HL-60 (cell line): ENCODE data around the gene EFHC1.

Experiments
- DNase-seq, 2 experiments: peaks; one replicate each; pipeline ENCODE4 v3.0.0-alpha.2; 2010 to 2020; ENCODE audit warnings: low read depth in 1 of 2, low spot score in 1 of 2
- H3K27ac ChIP-seq: fragments of 250-450 bp; sonication (Bioruptor Pico); replicated peaks from 2 replicates; pipeline ENCODE4 v1.5.1; 2020; ENCODE audit warnings: mild to moderate bottlenecking, moderate library complexity
- H3K27me3 ChIP-seq: fragments of 250-450 bp; sonication (Bioruptor Pico); 2 replicates; pipeline ENCODE4 v1.5.1; 2021; ENCODE audit warnings: mild to moderate bottlenecking, moderate library complexity; ENCODE audit not compliant: insufficient read depth, poor library complexity, severe bottlenecking
- H3K4me3 ChIP-seq: replicated peaks from 2 replicates; pipeline ENCODE4 v1.5.1; 2011; ENCODE audit warnings: mild to moderate bottlenecking, control low read depth, low read length; ENCODE audit not compliant: insufficient read depth
- GABPA ChIP-seq: IDR thresholded peaks from 2 replicates; pipeline ENCODE4 v1.6.1; 2012; ENCODE audit warnings: low read depth
- POLR2AphosphoS5 ChIP-seq: IDR thresholded peaks from 2 replicates; pipeline ENCODE4 v1.6.1; 2012; ENCODE audit warnings: low read depth
- SPI1 ChIP-seq: IDR thresholded peaks from 2 replicates; pipeline ENCODE4 v1.6.1; 2012; ENCODE audit warnings: low read depth, mild to moderate bottlenecking, borderline replicate concordance
- TF ChIP-seq, protein P1 (sequence below): IDR thresholded peaks from 2 replicates; pipeline ENCODE4 v1.6.1; 2012; ENCODE audit warnings: low read depth; ENCODE audit not compliant: insufficient replicate concordance
- TF ChIP-seq, protein P2 (sequence below): IDR thresholded peaks from one replicate; pipeline ENCODE4 v1.5.1; 2011; ENCODE audit warnings: low read length, control low read depth, inconsistent platforms; ENCODE audit not compliant: insufficient read depth

The EFHC1 gene

DNA sequence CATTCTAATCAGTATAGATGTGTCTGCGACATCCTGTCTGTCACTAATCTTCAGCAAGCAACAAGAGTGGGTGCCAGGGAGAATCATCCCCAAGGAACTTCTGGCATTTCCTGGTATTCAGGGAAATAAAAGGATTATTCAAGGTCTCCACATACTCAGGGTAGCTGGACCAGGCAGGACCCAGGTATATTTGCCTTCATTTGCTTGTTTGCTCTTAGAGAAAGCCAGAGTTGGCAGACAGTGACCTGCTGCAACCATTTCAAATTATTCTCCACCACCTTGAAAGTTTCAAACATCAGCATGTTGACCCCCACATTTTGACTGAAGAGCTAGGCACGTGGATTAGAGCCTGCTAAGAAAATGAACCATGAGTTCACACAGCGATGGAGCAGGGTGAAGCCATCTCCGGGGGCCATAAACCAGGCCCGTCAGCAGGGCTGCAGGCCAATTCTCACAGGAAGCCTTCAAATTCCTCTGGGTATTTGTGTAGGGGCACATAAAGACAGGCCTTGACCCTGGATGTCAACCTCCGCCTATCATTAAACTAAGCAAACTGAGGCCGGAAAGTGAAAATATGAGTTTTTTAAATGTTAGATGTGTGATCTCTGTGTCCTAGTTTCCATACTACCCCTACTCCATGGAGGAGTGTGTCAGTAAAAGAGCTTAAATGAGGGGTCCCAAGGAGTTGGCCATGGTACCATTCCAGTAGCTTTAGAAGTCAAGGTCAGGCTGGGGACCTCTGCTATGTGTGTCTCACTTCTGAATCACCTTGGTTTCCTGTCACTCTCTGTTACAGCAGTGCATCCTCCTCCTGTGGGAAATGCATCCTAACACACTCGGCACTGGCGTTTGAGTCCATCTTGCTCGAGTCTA, 123.8 kb downstream of the EFHC1 start:
- Histone ChIP-seq H3K27ac (no peak overlapping the region), H3K27me3 (no peaks in the 10 kb centered on the region), H3K4me3 (no peak overlapping the region)
- no peak for DNase-seq
- no peak for TF ChIP-seq POLR2AphosphoS5
- TF ChIP-seq, protein P1, sequence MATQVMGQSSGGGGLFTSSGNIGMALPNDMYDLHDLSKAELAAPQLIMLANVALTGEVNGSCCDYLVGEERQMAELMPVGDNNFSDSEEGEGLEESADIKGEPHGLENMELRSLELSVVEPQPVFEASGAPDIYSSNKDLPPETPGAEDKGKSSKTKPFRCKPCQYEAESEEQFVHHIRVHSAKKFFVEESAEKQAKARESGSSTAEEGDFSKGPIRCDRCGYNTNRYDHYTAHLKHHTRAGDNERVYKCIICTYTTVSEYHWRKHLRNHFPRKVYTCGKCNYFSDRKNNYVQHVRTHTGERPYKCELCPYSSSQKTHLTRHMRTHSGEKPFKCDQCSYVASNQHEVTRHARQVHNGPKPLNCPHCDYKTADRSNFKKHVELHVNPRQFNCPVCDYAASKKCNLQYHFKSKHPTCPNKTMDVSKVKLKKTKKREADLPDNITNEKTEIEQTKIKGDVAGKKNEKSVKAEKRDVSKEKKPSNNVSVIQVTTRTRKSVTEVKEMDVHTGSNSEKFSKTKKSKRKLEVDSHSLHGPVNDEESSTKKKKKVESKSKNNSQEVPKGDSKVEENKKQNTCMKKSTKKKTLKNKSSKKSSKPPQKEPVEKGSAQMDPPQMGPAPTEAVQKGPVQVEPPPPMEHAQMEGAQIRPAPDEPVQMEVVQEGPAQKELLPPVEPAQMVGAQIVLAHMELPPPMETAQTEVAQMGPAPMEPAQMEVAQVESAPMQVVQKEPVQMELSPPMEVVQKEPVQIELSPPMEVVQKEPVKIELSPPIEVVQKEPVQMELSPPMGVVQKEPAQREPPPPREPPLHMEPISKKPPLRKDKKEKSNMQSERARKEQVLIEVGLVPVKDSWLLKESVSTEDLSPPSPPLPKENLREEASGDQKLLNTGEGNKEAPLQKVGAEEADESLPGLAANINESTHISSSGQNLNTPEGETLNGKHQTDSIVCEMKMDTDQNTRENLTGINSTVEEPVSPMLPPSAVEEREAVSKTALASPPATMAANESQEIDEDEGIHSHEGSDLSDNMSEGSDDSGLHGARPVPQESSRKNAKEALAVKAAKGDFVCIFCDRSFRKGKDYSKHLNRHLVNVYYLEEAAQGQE, result no peak
- no peak for TF ChIP-seq SPI1
- TF ChIP-seq, protein P2, sequence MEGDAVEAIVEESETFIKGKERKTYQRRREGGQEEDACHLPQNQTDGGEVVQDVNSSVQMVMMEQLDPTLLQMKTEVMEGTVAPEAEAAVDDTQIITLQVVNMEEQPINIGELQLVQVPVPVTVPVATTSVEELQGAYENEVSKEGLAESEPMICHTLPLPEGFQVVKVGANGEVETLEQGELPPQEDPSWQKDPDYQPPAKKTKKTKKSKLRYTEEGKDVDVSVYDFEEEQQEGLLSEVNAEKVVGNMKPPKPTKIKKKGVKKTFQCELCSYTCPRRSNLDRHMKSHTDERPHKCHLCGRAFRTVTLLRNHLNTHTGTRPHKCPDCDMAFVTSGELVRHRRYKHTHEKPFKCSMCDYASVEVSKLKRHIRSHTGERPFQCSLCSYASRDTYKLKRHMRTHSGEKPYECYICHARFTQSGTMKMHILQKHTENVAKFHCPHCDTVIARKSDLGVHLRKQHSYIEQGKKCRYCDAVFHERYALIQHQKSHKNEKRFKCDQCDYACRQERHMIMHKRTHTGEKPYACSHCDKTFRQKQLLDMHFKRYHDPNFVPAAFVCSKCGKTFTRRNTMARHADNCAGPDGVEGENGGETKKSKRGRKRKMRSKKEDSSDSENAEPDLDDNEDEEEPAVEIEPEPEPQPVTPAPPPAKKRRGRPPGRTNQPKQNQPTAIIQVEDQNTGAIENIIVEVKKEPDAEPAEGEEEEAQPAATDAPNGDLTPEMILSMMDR, result no peak
- no peak for TF ChIP-seq GABPA

DNA sequence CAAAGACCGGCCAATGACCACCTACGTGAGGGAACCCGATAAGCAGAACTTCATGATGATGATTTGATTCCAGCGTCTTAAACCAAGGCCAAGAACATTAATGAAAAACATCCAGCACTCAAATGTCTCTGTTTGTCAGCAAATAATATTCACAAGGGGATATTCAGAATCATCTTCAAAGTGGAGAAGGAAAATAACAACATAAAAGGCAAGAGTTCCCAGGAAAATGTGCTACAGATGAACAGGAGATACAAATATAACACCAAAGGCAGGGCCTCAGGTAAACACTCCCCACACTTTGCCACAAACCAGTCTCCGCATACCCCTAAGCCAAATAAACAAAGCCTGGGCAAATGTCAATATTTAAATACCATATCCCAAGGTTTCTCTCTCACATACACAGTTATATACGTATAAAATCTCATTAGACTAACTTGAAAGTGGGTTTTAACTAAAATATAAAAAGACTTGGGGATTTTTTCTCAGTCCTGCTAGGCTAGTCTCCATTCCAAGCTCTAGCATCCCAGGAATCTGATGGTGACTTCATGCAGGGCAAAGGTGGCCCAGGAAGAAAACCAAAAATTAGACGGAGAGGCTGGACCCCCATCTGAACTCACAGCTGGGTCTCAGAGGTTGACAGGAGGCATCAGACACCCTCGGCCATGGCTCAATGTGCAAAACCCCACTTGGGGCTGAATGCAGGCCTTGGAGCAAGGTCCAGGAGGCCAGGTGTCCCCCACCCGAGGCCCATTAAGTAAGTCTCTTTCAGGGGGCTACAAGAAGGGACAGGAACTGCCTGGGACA, 124.7 kb downstream of the EFHC1 start:
- H3K4me3 ChIP-seq, result no peak overlapping the region
- no peak overlapping the region for H3K27ac ChIP-seq
- H3K27me3 ChIP-seq, result no peaks in the 10 kb centered on the region
- no peak for DNase-seq
- TF ChIP-seq POLR2AphosphoS5, result no peak
- no peak for TF ChIP-seq GABPA
- TF ChIP-seq, protein P1, result no peak
- TF ChIP-seq, protein P2, result no peak
- no peak for TF ChIP-seq SPI1

DNA sequence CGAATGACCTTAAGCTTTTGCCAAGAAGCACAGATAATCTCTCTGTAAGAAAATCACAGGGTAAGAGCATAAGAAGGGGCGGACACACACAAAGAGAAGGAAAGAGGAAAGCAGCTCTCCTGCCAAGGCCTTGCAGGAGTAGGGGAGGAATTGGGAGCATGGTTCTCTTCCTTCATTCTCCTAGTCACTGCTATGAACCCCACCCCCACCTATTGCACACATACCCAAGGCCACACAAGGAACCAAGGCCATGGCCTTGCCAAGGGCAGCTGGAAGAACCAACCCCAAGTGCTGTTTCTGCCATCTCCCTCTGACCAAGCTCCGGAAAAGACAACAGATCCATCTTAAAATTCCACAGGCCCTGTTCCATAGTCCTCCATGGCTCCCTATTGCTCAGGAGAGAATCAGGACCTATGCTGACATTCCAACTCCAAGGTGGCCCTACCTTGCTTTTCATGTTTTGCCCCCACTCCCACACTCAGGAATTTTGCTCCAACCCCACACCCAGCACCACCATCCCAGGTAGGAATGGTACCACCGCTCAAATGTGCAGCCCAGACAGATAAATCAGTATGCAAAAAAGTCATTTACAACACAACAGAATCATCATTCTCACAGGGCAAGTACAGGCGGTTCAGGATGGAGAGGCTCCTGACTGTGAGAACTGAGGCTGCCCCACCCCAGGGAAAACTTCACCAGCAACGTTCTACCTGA, 125.4 kb downstream of the EFHC1 start:
- no peak overlapping the region for H3K27ac ChIP-seq
- TF ChIP-seq, protein P2, result no peak
- TF ChIP-seq GABPA (no peak), POLR2AphosphoS5 (no peak), SPI1 (no peak)
- TF ChIP-seq, protein P1, result no peak

More for the DNA sequence above, 125.4 kb downstream of the EFHC1 start:
- DNase-seq, result no peak
- Histone ChIP-seq H3K27me3 (no peaks in the 10 kb centered on the region), H3K4me3 (no peak overlapping the region)
